ENCODE data around the gene EIF4E2. TPM values are rescaled to one million over a fixed set of nuclear protein-coding genes. Genes with fewer than 3 reads are reported as not detected.

The EIF4E2 gene
- total RNA-seq, 6 experiments from 2014 or later = 24.3 to 47.7 (median 42.0) TPM

- Histone ChIP-seq H3K9me3 (no peaks in the 10 kb centered on the region), H3K4me3 (no peak overlapping the region), H3K36me3 (no peaks in the 10 kb centered on the region), H3K27ac (no peak overlapping the region), H3K4me1 (peaks cover 0 to 64% (median 23%) of the 10 kb centered on the region in 4 donors), H3K27me3 (no peaks in the 10 kb centered on the region)
- intact Hi-C loops (cut with DNase I) = no loop called here
- 57% methylated on average over 2 of the region's 2 CpGs for WGBS (ENCODE audit: insufficient coverage, low coverage, low lambda C conversion rate, missing lambda C conversion rate)
- ATAC-seq = no peak
- DNase-seq = no peak
- TF ChIP-seq CTCF (IDR thresholded peaks at IDR 0.05) (no peak), POLR2A (IDR thresholded peaks at IDR 0.05) (no peak)
These were observed 28.1 kb downstream of the EIF4E2 start for GRCh38 chr2:232578626-232579025.

- peak overlapping the region; percentile 35 to 59 (median 37) for H3K27ac ChIP-seq
- 27% methylated on average over 6 of the region's 6 CpGs for WGBS (ENCODE audit: insufficient coverage, low coverage, low lambda C conversion rate, missing lambda C conversion rate)
- peak overlapping the region in 1 of 3 donors; percentile 25 for H3K4me3 ChIP-seq
- no peak for ATAC-seq
- DNase-seq = no peak
- peaks cover 0 to 47% (median 14%) of the 10 kb centered on the region in 4 donors for H3K4me1 ChIP-seq
- no peaks in the 10 kb centered on the region for H3K9me3 ChIP-seq
- H3K36me3 ChIP-seq = no peaks in the 10 kb centered on the region
- TF ChIP-seq CTCF (IDR thresholded peaks at IDR 0.05) (no peak), POLR2A (IDR thresholded peaks at IDR 0.05) (no peak)
- no peaks in the 10 kb centered on the region for H3K27me3 ChIP-seq
- intact Hi-C loops (cut with DNase I) = no loop called here
These were observed 30.1 kb downstream of the EIF4E2 start for GRCh38 chr2:232580648-232580981.

GRCh38 chr2:232581725-232582124 is 31.2 kb downstream of the EIF4E2 start:
- Histone ChIP-seq H3K36me3 (no peaks in the 10 kb centered on the region), H3K4me1 (peaks cover 0 to 42% (median 12%) of the 10 kb centered on the region in 4 donors), H3K9me3 (no peaks in the 10 kb centered on the region), H3K27ac (no peak overlapping the region), H3K27me3 (no peaks in the 10 kb centered on the region), H3K4me3 (no peak overlapping the region)
- ATAC-seq (no peak), DNase-seq (no peak)
- intact Hi-C loops (cut with DNase I) = no loop called here
- TF ChIP-seq POLR2A (IDR thresholded peaks at IDR 0.05) (no peak), CTCF (IDR thresholded peaks at IDR 0.05) (no peak)

- no peaks in the 10 kb centered on the region for H3K27me3 ChIP-seq
- no peaks in the 10 kb centered on the region for H3K9me3 ChIP-seq
- no peaks in the 10 kb centered on the region for H3K36me3 ChIP-seq
- no peak overlapping the region for H3K4me3 ChIP-seq
- H3K27ac ChIP-seq = no peak overlapping the region
- H3K4me1 ChIP-seq = peaks cover 0 to 35% (median 11%) of the 10 kb centered on the region in 4 donors
- intact Hi-C loops (cut with DNase I) = no loop called here
- DNase-seq (no peak), ATAC-seq (no peak)
- TF ChIP-seq POLR2A (IDR thresholded peaks at IDR 0.05) (no peak), CTCF (IDR thresholded peaks at IDR 0.05) (no peak)
- 80% methylated on average over 1 of the region's 6 CpGs for WGBS (ENCODE audit: insufficient coverage, low coverage, low lambda C conversion rate, missing lambda C conversion rate)
These were observed 33.7 kb downstream of the EIF4E2 start for GRCh38 chr2:232584238-232584637.

- TF ChIP-seq CTCF (IDR thresholded peaks at IDR 0.05) = no peak
- TF ChIP-seq POLR2A (IDR thresholded peaks at IDR 0.05) = no peak
- no peak overlapping the region for H3K27ac ChIP-seq
- H3K9me3 ChIP-seq = no peaks in the 10 kb centered on the region
- 79% methylated on average over 3 of the region's 5 CpGs for WGBS (ENCODE audit: insufficient coverage, low coverage, low lambda C conversion rate, missing lambda C conversion rate)
- peaks cover 0 to 15% (median 7%) of the 10 kb centered on the region in 4 donors for H3K4me1 ChIP-seq
- H3K27me3 ChIP-seq = no peaks in the 10 kb centered on the region
- ATAC-seq = no peak
- DNase-seq = no peak
- intact Hi-C loops (cut with DNase I) = no loop called here
- H3K36me3 ChIP-seq = no peaks in the 10 kb centered on the region
- no peak overlapping the region for H3K4me3 ChIP-seq
These were observed 36.5 kb downstream of the EIF4E2 start for GRCh38 chr2:232586943-232587505.

Measured in right lobe of liver (tissue), 6 donors.